HG03139 (cell line): ENCODE measurements around the gene MPPED2.

Experiments used
- ATAC-seq: cut with Tn5 transposase; IDR thresholded peaks from one replicate; pipeline ENCODE4 v1.9.1; 2021; ENCODE audit not compliant: unreplicated experiment

MPPED2 gene

DNA sequence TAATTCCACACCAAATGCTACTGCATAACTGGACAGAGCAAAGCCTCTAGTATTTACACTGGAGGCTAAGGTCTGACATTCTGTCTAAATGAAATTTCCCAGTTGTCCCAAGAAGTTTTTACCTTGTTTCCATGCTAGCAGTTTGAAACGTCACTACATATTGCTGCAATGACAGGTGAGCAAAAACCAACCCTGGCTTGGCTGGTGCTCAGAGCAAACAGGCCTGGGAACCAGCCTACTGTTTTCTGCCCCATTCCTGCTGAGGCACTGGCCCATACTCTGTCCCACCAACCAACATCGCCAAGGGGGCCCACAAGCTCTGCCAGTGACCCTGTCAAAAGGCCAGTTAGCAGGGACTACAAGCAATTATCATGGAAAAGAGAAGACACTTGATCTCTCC, 131.1 kb downstream of the MPPED2 start:
- no peak for ATAC-seq

DNA sequence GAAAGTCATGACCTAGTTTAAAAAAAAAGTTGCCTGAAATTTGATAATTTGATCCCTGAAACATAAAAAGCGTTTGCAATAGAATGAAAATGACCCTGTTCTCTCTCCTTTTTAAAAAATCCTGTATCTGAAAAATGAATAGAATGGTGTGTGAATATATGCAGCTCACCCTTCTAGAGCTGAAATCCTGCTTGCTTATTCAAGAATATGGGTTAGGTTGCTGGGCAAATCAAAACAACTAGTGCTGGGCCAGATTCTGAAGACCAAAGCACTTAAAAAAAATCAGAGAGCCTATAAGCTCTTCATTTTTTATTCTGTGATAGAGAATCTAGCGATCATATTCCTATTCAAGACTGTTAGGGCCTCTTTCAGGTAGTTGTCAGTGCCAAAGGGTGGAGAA, 131.6 kb downstream of the MPPED2 start:
- ATAC-seq: no peak

DNA sequence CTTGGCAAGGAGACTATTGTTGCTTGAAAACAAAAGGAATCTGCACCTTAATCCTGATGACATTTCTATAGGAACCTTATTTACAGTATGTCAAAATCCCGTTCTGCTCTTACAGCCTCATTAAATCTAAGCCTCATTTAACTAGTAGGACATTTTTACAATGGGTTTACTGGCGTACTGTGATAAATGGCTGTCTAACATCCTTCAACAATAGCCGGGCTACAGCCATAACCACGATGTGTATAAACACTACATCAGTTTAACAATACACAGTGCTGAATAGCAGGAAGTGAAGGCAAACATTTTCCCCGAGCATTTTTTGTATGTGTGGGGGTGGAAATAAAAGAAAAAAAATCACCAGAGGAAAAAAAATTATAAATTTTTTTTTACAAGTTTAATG, 132.0 kb downstream of the MPPED2 start:
- no peak for ATAC-seq

DNA sequence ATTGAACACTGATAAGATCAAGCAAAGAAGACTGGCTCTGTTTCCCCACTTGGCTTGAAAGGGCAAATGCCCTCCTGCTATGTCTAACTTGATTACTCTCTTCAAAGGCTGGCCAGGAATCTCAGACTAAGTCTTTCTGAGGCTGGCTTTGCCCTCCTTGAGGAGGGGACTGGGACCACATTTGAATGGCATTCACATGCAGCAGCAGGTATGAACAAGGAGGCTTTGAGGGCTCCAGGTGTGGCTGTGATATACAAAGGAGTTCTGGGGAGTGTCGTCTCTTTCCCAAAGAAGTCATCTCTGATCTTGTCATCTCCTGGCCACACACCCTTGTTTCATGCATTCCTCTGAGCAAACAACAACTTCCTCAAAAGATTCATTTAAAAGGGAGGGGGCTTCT, 132.4 kb downstream of the MPPED2 start:
- no peak for ATAC-seq

DNA sequence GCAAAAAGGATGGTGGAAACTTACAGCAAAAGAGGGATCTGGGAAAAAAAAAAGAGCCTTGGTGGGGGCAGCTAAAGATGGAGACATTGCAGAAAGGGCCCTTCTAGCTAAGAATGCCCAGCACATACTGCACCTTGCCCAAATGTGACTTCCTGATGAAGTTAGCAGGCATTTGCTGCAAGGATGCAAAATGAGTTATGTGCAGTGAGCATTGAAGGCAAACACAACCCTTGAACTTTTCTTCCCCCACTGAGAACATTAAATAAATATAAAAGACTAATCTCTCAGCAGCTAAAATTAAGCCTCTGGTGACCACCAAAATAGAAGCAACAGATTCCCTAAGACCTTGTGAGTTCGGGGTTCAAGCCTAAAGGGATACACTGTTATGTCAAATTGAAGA, 133.3 kb downstream of the MPPED2 start:
- no peak for ATAC-seq

DNA sequence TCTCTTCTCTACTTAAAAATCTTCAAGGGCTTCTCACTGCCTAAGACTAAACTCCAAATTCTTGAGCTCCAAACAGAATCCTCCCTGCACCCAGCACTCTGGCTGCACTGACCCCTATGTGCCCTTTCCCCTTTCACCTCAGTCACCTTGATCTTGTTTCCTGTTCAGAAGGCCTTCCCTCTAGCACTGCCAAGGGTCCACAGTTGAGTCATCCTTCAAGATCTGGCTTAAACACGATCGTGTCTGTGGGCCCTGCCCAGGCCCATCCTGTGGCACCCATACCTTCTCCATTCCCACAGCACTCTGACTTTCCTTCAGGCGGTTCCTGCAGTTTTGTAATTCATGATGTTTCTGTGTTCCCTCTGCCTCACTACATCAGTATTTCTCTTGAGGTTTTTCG, 134.0 kb downstream of the MPPED2 start:
- no peak for ATAC-seq

DNA sequence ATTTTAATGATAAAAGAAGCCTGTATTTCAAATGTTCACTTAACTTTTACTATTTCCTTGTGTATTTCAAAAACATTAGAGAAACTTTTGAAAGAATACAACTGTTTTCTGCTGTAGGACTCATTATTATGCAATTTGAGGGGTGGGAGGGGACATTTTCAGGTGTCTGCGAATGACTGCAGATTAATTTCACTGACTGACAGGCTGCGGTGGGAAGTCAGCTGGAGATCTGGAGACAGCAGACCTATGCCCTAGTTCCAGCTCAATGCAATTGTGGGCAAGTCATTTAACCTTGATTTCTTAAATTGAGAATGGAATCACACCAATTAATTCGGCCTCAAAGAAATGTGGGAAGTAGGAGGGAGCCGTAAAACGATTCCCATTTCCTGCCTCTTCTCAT, 134.5 kb downstream of the MPPED2 start:
- no peak for ATAC-seq

DNA sequence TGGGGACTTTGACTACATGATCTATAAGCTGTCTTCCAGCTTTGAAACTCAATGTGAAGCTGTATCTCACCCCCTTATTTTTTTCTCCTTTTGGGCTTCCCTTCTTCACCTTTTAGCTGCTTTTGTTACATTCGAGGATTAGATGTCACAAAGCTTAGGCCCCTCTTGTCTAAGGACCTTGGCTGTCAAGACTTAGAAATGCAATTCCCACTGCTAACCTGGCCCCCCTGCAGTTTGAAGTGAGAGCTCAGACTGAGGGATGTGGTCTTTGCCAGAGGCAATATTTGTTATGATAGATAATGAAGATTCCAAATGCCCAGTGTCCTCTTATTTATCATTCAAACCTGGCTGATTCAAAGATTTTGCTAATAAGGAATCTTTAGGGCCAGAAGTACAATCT, 135.0 kb downstream of the MPPED2 start:
- no peak for ATAC-seq

DNA sequence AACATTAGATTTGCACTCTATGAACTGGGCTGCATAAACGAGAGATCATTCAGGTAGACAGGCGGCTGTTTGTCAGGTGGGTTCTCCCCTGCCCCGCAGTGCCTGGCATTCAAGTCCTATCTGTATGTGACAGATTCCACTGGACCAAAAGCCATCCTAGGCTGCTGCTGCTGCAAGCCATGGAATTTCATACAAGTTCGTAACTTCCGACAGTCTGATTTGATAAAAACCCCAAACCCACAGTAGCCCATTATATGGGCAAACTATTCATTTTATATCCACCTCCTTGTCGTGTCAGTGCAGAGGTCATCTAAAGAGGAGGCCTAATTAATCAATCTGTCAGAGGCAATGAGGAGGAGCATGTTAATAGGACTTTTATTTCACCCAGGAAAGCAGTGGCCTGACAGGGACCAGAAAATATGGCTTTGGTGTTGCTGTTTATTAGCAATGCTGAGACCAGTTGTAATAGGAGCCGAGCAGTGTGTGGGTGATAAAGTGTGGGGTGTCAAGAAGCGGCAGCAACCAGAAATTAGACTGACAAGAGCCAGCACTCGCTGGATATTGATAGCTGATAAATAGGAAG, 139.0 kb downstream of the MPPED2 start:
- ATAC-seq: no peak

DNA sequence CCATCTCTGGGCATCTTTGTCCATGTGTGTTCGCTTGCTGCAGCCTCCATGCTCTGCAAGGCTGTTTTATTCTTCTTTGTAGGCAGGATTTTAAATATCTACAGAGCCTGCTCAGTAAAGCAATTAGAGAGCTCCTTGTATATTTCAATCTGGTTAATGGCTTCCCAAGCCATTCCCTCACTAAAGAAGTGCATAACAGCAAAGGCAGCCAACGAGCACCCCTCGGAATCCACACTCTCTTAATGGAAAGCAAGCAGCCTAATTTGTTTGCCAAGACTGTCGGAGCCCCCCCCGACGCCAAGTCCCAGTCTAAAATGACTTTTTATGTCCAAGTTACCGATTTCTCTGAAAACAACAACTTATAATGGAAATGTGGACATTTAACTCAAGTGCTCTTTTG, 139.6 kb downstream of the MPPED2 start:
- ATAC-seq: no peak

DNA sequence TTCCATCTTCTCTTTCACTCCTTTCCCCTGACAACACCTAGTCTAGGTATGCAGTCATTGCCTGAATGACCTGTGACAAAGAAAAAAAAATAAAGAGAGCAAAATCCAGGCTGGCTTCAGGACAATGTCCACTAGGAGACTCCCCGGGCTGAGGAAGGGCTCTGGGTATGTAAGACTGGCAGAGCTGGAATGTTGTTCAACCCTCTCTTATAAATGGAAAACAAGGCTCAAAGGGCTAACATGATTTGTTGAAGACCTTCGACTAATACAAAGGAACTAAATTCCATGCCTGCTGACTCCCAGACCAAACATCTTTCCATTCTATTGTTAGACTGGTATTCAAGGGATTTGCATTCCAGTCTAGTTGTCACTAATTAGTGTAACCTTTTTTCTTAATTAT, 141.1 kb downstream of the MPPED2 start:
- no peak for ATAC-seq

DNA sequence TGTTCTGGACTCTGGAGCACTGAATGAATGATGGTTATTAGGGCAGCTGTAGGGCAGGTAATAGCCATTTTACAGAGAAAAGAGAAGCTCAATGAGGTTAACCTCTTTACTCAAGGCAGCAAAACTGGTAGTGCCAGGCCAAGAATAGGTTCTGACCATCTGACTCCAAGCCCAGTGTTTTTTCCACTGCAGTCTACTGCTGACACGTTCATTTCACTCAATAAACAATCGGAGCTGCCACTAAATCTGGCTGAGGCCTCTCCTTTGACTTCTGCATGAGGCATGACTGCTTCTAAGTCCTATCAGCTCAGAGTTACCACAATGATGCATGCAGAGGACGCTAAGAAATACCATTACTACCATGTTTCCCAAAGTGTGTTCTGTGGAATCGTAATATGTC, 145.6 kb downstream of the MPPED2 start:
- no peak for ATAC-seq

DNA sequence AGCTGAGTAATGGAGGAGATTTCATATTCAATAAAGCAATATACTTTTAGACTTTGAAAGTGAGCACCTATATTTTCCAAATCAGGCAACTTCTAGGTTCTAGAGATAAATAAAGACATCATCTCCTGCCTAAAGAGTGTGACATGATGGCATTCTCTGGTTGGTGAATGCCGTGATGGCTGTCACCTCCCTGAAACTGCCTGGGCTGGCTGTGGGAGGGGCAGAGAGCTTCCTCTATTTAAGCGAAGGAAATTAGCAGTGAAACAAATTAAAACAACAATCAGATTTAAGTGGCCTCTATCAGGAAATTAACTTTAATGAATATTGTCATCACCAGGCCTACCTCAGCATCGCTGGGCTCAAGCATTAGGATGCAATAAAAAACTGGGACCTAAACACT, 149.4 kb downstream of the MPPED2 start:
- ATAC-seq: no peak

DNA sequence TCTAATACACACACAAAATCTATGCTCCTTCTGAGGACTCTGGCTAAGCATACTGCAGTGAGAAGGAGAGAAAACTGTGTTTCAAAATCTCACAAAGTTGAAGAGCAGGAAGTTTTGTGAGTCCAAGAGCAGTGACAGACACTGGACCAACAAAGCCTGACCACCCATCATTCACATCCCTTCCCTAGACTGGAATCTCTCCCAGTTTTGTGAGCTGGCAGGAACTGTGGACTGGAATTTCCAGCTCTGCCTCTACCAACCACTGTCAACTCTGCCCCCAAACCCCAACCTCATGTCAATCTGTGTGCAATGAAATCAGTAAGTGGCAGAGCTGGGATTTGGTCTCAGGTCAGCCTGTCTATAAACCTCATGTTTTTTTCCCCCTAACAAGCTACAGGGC, 150.7 kb downstream of the MPPED2 start:
- no peak for ATAC-seq

DNA sequence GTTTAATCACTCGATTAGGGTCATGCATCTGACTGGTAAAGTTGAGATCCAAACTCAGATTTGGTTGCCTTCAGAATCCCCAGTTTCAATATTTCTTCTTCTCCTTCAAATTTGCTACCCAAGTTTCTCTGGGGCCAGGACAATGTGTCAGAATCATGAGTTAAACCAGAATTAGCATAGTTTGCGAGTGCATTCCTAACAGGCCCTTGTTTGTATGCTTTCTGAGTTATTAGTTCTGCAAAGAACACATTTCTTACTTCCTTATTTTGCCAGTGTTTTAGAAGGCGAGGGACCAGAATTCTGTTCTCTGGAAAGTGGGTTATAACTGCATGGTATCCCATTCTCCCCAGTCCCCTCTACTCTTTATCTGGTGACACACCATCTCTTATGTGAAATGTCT, 151.3 kb downstream of the MPPED2 start:
- no peak for ATAC-seq

DNA sequence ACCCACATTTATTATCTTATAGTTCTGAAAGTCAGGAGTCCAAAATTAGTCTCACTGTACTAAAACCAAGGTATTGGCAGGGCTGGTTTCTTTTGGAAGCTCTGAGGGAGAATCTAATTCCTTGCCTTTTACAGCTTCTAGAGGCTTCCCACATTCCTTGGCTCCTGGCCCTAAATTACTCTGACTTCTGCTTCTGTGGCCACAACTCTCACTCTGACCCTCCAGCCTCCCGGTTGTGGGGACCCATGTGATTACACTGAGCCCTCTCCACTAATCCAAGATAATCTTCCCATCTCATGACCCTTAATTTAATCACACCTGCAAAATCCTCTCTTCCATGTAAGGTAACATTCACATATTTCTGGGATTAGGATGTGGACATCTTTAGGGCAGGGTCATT, 152.3 kb downstream of the MPPED2 start:
- no peak for ATAC-seq

DNA sequence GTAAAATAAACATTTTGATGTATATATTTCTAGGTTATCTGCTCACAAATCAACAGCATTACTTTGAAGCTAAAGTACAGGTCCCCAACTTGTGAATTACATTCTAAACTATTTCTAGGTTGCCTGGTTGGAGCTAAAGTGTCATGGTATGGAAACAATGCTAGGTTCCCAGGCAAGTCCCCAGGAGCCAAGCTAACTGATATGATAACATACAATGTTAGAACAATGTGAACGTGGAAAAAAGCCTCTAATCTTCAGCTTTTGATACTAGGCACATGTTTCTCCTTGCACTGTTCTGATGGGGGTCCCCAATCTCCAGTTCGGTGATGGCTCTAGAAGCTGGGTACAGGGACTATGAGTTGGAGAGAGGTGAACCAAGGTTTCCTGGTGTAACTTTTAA, 153.4 kb downstream of the MPPED2 start:
- no peak for ATAC-seq

DNA sequence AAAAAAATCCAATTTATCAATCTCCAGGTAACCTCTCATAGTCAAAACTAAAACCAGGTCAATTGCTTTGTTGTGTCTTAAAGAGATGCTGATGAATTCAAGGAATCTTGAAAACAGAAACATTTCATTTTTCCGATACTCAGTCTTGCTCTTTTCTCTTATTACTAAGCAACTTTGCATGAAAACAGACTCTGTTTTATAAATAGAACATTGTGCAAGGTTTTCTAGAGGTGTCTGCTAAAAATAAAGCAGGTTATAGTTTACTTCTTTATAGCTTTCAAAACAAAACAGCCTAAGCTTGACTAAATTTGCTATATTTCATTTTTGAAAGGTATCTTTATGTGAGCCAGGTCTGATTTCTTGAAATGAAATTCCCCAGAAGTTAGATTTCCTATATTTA, 154.0 kb downstream of the MPPED2 start:
- no peak for ATAC-seq

DNA sequence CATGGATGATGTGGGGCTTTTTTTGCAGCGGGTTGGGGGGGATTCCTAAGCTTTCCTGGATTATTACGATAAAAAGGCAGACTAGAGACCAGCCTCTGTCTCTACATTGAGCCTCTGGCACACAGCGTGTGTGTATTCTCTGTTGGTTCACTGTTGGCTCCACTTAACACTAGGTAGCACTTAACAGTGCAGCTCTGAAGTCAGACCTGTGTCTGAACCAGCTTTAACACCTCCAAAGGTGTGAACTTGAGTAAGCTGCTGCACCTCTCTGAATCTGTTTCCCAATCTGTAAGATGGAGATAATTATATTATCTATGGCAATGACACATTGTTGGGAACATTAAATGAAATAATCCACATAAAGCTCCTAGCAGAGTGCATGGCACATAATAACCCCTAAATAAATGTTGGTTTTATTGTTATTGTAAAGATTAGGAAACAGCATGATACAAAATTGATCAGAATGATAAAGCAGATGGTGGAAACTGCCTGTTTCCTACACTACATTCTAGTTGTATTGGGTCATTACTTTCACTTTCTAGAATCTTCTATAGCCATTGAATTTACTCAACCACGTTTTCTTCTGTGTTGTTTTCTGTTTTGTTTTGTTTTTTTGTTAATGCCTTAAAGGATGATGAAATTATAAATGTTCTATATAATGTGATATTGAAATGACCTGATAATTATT, 154.9 kb downstream of the MPPED2 start:
- ATAC-seq: no peak

DNA sequence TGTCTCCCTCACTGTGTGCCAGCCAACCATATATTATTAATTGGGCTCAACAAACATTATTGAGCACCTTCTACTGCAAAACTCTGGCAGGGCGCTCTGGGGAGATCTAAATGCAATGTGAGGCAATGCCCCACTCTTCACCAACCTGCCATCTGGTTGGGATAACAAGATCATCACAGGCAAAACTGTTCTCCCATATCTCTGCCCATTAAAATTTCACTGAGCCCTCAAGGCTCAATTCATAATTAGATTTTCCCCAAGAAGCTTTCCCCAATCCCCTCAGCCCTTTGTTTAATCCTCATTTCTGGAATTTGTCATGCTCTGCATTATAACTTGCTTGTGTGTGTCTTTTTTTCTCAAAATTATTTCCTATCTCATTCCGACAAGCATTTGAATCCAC, 156.6 kb downstream of the MPPED2 start:
- ATAC-seq: no peak

DNA sequence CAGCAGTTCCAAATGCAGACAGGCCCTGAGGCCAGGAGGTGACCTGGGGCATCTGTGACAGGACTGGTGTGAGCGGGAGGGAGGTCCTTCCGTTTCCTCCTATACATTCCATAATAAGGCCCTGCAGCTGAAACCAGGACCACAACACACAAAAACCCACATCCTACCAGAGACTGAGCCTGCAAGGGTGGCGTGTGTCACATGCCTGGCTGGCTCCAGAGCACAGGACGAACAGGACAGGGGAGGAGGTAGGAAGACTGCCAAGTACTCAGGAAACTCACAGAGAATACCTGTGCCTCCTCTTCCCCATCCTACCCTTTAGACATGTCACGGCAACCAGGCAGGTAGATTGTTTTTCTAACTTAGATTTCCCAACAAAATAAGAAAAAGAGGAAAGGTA, 159.4 kb downstream of the MPPED2 start:
- no peak for ATAC-seq

DNA sequence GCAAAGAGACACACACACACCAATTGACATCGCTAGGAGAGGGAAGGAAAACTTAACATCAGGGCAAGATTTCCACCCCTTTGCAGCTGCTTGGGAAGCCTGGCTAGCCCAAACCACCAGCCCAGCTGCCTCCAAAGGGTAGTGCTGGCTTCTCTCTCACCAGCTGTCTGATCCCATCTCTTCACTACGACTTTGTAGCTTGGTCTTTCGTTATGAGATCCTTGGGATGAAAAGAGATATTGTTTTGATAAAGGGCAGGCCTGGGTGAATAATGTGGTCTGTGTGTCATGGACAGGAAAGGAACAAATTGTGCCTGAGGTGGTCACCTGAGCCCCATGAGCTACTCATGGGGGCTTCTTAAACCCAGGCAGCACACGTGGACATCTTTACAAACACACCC, 161.3 kb downstream of the MPPED2 start:
- ATAC-seq: no peak

DNA sequence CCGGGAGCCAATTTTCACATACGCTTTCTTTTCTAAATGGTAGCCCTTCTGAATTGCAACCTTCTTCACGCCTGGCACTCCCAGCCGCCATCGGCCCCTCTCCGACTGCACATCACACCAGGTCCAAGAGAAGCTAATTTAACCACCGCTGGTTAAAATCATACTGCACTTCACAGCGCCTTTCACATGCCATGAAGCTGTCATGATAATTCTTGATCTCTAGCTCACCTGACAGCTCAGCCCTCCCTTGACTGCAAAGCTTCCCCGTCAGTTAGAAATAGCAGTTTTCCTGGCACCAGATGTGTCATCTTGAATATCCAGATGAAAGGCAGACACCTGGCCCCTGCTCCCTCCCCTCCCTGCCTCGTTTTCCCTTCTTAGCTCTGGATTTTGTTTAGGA, 161.8 kb downstream of the MPPED2 start:
- no peak for ATAC-seq
